ENCODE results near the gene ERF.

GRCh38 chr19:42219812-42220750 lies 34.8 kb downstream of the ERF start, which contains the start of gene ZNF526:
- TF ChIP-seq POLR2AphosphoS5 (IDR thresholded peaks at IDR 0.05; ENCODE audit: low read depth, low read length) = peak; percentile 99
- peak; percentile 85 for TF ChIP-seq SIN3A (IDR thresholded peaks at IDR 0.05; ENCODE audit: borderline replicate concordance, insufficient read depth, low read length)
- TF ChIP-seq REST (IDR thresholded peaks at IDR 0.05; ENCODE audit: insufficient read depth in 1 of 2, low read depth in 2 of 2, low read length in 2 of 2) = peak in 1 of 2 experiments; percentile 60; a peak in 1 of 4 replicates
- TF ChIP-seq TAF1 (IDR thresholded peaks at IDR 0.05; ENCODE audit: borderline replicate concordance, insufficient read depth, low read length) = peak; percentile 92
- TF ChIP-seq FOXP2 (optimal IDR thresholded peaks at IDR 0.05; ENCODE audit: borderline replicate concordance, extremely low read depth, extremely low read length, insufficient read depth) = no peak

All from PFSK-1 (cell line).